ENCODE results near the gene TEDDM1.

- TF ChIP-seq CTCF (IDR thresholded peaks at IDR 0.05), result no peak
- no peak for TF ChIP-seq POLR2A (IDR thresholded peaks at IDR 0.05)
- peak in 1 of 2 donors; percentile 61 for TF ChIP-seq EP300 (IDR thresholded peaks at IDR 0.05)
Observed at GRCh38 chr1:182350839-182351238, 49.6 kb downstream of the TEDDM1 start.
